Putamen (tissue), 1 donor: ENCODE data around the gene KBTBD12.

Source experiments
- DNase-seq: peaks from one replicate; pipeline ENCODE4 v3.0.0-alpha.2; 2016; ENCODE audit warnings: low spot score

KBTBD12 gene

DNA sequence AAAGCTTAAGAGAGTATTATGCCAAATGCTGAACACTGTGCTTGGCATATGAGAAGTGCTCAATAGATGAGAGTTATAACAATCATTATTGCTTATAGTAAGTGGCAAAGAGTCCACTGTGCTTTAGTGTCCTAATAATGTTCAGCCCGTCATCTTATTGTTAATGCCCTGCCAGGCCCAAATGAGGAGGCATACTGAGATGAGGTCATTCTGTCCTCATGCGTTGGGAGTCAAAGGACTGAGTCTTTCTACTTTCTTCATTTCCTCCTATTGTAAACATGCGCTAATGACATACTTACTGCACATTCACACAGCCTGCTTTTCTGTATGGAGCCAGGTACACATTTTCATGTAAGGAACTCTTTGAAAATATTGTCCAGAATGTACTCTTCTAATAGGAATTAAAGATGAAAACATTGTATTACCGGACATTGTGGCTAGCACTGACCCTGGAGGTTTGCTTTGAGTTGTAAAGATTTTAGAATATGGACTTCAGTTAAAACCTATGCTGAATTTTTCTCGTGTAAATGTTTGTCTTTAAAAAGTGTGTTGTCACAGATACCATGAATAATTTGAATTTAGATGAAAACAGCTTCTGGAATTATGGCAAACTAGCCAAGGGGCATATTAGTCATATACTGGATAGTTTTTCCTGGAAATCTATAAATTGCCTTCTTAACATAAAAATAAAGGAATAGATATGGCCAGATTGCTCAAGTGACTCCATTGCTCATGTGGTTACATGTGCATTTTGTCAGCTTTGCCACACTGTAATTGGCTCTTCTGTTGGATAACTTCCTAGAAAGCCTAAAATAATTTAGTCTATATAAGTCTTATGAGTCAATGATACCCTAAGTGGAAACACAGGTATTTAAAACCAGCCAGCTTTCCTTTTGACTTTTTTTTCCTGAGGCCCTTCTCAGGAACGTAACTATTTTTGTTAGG, 38.3 kb downstream of the KBTBD12 start:
- no peak for DNase-seq

DNA sequence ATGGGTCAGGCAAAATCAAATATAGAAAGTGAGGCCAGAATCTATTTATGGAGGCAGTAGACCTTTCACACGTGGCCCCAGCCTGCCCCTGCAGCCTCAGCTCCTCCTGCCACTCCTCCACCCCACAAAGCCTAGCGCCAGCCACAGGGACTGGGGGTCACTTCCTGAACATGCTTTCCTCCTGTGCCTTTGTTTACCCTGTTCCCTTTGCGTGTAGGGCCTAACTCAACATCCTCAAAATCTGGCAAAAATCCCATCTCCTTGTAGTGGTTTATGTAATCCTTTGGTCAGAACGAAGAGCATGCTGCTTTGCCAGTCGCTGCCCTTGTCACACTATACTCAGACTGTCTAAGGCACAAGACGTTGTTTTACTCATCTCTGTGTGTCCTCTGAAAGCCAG, 39.6 kb downstream of the KBTBD12 start:
- DNase-seq = peak; percentile 26

DNA sequence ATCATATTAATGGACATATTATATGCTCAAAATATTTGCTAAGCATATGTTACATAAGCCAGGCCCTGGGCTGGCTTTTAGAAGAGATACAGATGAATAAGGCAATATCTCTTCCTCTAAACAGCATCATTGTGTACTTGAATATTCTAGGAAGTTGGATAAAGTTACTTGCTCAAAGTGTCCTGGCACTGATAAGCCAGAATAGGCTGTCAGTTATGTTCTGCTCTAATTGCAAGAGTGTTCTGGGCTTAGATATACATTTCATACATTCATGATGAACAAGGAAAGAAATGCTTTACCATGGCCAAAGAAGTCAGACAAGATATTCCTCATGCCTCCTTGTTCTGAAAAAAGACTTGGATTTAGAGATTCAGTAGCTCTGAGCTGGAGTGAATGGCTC, 40.7 kb downstream of the KBTBD12 start:
- DNase-seq = no peak

DNA sequence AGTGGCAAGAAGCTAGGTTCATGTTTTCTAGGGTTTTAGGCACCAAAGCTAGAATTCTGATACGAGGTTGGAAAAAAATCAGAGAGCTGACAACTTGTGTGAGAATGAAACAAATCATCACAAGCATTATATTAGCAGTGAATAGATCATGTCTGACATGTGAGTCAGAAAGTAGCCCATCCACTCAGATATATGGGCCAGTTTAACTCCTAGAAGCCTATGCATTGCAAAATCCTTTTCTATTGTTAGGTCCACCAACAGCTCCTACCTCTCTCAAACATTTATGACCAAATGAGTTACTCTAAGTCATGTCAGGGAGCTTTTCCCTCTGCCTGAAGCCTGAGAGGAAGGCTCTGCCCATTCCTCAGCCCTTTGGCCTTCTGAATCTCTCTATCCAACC, 44.0 kb downstream of the KBTBD12 start:
- DNase-seq = no peak

DNA sequence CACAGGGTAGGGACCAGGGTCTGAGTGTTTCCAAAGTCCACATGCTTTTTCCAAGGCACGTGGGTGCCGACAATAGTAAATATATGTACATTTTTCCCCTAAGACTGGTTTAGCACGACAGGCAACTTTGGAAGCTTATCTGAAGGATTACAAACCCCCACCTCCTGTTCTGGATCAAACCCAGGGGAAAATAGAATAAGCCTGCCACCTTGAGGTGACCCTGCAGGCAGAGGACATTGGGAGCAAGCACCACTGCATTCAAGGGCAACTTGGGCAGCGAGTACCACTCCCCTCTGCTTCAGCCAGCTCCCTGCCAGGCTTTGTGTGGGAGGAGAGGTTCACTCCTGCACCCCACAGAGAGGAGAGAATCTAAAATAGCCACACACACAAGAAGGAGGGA, 44.8 kb downstream of the KBTBD12 start:
- DNase-seq = no peak

DNA sequence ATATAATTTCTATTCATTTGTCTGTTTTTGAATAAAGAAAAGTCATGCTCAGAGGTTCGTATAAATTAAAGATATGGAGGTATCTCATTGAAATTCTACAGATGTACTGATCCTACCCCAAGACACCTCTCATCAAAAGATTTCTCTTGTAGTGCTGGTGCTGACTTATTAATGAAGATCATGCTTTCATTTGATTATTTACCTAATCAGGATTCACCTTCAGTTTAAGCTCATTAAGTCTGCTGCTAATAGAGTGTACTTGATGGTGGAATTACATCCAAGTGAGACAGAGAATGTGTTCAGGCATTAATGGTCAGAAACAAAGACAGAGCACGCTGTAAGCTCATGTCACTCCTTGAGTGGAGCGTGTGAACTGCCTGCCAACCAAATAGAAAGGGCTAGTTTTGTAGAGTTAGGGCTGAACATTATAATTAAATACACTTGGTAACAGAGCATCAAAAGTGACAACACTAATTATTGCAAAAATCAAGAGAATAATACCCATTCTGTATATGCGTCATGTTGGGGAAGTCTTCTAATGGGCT, 45.5 kb downstream of the KBTBD12 start:
- DNase-seq = peak; percentile 17

DNA sequence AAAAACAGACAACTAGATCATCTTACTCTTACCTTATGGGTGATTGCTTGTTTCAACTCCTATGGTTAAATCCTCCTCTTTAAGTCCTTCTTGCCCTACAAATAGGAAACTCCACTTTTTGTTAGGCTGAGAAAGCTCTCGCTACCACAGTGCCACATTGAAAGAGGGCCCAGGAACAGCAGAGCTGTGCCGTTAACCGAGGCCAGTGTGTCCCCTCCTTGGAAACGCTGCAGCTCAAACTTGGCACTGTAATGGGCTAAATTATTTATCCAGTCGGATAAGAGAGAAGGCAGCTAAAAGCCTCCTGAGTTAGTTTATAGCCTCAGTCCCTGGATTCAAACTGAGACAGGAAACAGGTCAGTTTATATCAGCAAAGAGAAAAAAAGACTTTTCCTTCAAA, 46.1 kb downstream of the KBTBD12 start:
- peak; percentile 20 for DNase-seq

DNA sequence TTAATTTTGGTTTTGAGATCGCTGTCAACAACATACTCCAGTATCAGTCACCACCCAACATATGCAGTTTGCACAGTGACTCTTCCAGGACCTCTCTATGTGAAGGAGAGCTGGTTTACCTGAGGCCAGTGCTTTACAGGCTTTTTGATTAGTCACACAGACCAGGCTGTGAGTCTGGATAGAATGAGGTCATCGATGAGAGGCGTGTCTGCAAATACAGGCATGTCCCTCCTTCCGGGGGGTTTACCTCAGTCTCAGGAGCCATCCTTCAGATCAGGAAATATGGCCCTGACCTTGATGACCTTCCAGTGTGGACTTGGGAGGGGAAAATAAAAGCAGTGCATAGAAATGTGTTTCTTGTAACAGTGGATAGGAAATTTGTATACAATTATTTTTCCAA, 46.9 kb downstream of the KBTBD12 start:
- no peak for DNase-seq

DNA sequence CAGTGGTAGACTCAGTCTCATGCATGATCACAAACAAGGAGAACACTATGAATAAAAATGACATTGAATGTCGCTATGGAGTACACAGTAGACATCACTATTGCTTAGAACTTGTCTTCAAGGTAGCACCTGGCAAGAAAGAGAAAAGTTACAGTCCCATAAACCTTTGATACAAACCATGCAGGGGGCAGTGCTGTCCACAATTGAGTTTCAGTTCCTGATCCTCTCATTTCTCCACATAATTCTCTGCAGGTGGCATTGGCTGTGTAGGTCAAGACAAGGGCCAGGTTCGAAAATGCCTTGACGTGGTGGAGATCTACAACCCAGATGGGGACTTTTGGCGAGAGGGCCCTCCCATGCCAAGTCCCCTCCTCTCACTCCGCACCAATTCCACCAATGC, 47.9 kb downstream of the KBTBD12 start:
- DNase-seq = no peak

DNA sequence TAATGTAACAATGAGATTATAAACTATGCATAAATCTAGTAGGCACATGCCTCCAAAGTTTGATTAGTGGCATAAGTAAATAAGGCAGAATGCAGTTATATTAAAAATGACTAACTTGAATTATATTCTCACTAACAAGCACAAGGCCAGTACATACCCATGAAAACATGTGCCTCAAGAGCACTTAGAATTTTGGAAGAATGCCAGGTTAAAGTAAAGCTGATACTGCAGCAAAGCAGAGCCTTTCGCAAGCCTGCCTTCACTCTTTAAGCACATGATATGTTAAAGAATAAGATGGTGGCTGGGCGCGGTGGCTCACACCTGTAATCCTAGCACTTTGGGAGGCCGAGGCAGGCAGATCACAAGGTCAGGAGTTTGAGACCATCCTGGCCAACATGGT, 49.0 kb downstream of the KBTBD12 start:
- no peak for DNase-seq

DNA sequence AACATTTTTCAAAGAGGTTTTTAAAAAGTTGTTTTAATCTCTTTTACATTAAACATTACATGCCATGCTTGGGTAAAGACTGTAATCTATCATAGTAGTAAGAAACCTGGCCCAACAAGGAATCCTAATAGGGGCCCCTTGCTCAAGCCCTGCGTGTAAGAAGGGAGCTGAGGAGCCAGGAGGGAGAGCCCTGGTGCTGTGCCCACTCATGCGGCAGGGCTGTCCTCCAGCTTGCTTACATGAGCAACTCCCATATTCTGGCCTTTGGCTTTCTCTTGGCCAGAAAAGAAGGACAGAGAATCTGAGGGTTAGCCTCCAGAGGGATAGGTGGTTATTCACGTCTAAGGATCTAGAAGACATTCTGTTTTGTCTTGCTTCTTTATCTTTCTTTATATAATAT, 49.8 kb downstream of the KBTBD12 start:
- no peak for DNase-seq

DNA sequence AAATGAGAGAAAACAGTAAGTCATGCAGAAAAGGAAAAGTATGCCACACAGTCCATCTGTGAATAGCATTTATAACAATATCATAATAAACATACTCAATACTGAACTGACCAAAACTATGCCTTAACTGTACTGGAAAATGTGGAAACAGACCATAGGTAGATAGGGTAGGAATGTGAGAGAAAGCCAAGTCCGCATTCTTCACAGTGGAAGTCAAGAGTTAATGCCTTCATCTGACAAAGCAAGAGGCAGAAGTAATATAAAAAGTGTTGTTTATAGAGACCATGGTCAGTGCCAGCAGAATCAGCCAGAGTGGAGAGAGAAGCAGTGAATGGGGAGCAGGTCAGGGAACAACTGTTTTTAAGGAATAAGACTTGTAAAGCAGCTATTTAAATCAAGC, 52.3 kb downstream of the KBTBD12 start:
- DNase-seq = no peak

DNA sequence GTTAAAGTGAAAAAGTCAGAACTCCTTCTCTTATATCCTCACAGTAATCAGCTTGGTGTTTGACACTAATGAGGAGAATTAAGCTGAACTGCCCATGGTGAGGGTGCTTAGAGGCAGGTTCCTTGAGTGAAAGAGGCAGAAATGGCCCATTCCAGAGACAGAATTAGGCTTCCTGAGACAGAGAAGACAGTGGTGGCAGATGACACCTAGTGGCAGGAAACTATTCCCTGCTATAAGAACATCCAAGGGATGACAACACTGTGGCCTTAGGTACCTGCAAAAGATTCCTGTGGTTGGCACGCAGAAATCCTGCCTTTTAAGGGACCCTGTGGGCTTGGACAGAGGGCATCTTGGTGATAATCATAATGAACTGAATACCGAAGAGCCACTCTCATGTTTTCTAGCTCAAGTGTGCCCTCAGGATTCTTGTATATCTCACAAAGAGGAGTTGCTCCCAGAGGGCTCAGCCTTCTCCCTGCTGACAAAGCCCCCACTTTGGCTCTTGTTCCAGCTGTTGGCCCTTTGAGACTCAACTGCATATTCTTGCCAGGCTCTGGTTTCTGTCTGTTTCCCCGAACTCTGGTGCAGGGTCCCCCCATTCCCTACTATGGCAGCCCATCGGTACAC, 56.0 kb downstream of the KBTBD12 start:
- DNase-seq = peak; percentile 37

DNA sequence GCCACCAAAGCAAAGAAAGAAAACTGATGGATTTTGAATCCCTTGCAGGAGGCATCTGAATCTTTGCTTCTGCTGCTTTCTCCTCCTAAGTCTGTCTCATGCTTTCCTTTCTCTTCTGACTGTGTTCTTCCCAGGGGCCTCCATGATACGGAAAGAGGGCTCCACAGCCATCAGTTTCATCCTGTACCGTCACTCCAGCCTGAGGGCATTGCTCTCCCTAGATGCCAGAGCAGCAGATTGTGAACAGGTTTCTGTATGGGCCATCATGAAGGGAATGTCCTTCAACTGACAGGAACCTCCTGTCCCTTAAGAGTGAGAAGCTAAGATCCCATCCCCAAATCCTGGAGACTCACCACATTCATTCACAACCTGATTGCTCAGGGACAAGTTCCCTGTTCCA, 59.2 kb downstream of the KBTBD12 start:
- no peak for DNase-seq

DNA sequence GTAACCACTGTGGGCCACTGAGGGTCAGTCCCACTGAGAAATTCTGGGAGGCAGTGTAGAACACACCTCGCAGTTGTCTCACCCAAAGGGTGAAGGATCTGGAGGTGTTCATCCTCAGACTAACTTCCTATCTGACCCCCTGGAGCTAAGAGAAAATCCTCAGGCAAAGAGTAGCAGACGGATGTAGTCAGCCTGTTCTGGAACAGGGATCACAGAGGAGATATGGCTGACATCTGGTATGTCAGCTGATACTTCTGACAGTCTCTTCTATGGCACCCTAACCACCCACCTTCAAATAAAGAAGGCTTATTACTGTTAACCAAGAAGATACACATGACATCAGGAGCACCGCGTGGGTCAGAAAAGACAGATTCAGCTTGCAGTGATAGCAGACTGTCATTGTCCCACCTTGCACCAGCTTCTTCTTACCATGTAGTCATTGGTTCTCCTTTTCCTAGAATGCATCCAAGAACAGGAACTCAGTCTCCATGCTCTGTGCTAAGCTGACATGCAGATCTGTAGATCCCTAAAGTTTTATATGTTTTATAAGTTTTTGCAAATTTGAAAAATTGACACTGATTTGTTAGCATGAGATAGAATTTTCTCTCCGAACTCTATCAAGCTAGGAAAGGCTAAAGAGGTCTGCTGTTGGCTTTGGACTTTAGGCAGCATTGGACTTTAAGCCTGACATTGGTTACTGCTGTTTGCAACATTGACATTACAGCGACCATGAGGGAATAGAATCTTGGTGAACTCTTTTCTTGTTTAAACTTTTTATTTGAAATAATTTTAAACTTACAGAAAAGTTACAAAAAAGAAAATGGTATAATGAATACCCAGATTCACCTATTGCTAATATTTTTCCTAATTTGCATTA, 60.4 kb downstream of the KBTBD12 start:
- DNase-seq = no peak

DNA sequence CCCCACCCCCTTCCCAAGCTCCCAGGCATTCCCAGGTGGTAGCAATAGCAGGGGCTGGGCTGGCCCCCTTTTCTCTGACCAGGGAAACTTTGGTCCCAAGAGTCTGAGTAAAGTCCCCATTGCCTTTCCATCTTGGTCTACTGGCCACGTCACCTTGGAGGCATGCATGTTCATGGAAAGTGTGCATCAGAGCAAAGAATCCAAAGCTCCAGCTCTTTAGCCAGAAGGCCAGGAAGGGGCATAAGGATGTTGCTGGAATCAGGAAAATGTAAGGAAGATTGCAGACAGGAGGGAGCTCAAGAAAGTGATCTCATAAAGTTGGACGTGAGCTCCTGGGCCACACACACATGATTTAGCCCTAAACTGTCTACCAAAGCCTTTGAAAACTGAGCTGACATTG, 63.6 kb downstream of the KBTBD12 start:
- DNase-seq = no peak

DNA sequence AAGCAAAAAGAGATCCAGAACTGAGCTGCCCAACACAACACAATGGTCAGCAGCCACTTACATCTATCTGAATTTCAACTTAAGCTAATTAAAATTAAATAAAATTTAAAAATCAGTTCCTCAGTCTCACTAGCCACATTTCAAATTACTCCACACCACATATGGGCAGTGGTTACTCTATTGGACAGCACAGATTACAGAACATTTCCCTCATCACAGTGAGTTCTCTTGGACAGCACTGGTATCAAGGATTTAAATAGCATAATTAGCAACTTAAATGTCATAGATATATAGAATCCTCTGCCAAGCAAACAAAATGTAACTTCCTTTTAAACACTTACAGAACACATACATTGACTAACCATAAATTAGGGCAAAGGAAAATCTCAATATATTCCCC, 64.4 kb downstream of the KBTBD12 start:
- DNase-seq = no peak

DNA sequence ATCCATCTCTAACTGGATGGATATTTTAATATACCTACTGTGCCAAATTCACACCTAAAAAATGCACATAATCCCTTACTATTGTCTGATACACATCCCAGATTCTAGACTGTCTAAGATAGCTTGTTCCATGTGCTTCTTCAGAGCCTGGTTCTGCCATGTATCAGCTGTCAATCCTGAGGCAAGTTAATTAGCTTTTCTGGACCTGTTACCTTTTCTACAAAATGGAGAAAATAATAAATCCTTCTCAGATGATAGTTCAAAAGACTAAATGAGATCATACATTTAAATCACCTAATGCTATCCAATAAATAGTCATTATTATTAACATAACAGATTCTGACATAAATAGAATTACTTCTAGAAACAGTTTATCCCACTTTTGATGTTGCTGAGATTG, 66.1 kb downstream of the KBTBD12 start:
- DNase-seq = no peak

DNA sequence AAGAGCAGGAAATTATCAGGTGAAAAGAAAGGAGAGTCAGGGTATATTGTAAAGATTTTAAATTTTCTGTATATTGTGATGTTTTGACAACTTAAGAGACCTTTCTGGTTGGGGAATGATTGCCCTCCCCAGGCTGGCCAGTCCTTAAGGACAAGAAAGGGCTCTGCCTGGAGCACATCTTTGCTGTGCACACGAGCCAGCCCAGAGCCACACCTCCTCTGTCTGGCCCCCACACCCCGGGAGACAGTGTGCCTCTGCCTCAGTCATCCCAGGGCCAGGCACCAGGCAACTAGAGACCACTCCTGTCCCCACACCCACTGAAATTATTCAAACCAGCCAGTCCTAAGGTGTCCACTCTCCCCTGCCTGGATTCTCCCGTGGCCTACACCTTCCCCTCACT, 67.1 kb downstream of the KBTBD12 start:
- no peak for DNase-seq

DNA sequence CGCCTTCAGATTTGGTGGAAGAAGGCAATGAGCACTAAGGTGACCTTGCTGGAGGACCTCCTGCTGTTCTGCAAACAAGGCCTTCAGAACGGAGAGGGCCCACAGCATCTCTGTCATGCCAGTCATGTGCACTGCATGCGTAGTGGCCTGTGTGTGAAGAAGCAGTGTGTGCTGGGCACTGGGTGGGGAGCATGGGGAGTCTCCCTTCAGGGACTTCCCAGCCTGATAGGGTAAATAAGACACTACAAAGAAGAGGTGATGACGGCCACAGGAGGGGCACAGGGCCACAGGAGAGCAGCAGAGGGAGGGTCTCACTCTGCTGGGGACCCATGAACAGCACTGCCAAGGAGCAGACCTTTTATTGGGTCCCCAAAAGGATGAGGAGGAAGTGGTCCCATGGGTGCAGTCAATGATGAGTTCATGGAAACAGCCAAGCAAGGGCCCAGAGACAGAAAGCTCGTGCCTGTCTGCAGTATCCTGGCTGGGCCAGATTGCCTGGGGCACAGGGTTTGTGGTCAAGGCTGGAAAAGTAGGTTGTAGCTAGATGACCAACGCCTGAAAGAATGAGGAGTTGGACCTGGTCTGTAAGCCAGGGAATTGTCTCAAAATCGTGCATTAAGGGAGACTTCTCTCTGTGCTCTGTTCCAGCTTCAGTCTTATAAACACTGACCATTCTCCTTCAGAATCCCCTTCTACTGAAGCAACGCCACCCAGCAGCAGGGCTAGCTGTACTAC, 69.4 kb downstream of the KBTBD12 start:
- no peak for DNase-seq

DNA sequence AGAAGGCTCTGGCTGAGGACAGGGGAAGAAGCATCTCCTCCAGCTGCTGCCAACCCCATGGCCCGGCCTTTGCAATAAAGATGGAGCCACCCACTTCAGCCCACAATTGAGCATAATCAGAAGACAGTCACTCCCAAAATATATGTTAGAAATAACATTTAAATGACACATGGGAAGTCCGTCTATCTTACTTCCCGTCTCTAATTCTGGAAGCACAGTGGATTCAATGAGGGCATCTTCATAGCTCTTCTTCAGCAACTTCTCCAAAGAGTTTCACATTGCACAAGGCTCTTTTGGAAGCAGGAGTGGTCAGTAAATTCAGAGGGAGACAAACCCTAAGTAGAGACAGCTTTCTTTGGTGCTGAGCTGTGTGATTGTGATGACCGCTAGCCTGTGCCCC, 70.2 kb downstream of the KBTBD12 start:
- DNase-seq = no peak
